HG03442 (cell line): Measurements from ENCODE around the gene CDYL.
A peak's percentile ranks its signal among the peaks of the same experiment; 100 is the strongest.

Source experiments
- ATAC-seq: cut with Tn5 transposase; IDR thresholded peaks from one replicate; pipeline ENCODE4 v1.9.1; 2021; ENCODE audit warnings: mild to moderate bottlenecking, moderate library complexity; ENCODE audit not compliant: unreplicated experiment

Gene CDYL

DNA sequence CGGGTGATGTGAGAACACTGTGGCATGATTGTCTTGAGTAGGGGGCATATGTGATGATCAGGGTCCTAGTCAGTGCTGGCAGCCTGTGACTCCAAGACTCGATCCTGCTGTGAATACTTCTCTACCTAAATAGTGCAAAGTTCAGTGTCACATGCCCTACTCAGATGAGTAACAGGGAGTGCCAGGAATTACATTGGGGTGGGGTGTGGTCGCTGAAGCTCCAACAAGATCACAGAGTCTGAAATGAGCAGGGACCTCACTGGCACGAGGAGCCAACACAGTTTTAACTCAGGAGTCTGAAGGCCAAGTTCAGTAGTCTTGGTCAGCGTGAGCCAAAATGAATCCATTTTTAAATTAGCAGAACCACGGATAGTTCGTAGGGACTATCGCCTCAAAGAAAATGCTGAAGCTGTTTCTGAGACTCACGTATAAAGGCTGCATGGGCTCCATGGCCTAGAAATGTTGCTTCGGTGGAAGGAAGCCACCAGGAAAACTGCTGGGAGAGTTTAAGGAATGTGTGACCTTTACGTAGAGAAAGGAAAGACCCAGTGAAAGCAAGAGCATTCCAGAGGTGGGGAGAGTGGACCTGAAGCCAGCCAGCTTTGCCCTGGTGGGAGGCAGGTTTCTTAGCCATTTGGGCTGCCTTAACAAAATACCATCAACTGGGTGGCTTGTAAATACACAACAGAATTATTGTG lies 155.5 kb downstream of the CDYL start:
- ATAC-seq = no peak

DNA sequence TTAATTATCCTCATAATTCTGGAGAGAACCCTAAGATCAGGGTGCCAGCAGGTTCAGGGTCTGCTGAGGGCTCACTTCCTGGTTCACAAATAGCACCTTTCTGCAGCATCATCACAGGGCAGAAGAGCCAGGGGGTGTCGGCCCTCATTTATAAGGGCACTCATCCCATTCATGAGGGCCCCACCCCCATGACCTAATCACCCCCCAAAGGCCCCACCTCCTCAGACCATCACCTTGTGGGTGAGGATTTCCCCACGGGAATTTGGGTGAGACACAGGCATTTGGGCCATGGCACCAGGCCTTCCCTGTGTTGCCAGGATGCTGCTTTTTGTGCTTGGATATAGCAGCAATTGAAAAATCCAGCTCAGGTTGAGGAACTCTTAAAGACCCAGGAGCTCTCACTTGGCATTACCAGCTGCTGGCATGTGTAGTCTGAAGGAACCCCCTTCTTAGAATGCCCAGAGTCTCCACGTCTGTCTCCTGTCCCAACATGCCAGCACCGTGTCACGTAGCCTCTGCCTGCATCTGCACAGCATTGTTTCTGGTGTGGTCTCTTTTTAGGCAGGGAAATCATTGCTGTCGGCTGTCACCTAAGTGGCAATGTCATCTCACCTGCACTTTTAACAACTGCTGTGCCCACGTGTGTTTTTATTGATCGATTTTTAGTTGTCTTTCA lies 156.2 kb downstream of the CDYL start:
- ATAC-seq = no peak

DNA sequence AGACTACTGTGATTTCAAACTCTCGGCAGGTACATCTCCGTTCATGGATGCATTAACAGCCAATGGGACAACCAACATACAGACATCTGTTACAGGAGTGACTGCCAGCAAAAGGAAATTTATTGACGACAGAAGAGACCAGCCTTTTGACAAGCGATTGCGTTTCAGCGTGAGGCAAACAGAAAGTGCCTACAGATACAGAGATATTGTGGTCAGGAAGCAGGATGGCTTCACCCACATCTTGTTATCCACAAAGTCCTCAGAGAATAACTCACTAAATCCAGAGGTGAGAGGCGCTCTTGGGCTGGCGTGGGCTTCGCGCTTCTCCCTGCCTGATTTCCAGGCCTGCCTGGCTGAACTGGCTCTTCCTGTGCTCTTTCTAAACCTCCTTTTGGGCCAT lies 159.3 kb downstream of the CDYL start:
- ATAC-seq = no peak

DNA sequence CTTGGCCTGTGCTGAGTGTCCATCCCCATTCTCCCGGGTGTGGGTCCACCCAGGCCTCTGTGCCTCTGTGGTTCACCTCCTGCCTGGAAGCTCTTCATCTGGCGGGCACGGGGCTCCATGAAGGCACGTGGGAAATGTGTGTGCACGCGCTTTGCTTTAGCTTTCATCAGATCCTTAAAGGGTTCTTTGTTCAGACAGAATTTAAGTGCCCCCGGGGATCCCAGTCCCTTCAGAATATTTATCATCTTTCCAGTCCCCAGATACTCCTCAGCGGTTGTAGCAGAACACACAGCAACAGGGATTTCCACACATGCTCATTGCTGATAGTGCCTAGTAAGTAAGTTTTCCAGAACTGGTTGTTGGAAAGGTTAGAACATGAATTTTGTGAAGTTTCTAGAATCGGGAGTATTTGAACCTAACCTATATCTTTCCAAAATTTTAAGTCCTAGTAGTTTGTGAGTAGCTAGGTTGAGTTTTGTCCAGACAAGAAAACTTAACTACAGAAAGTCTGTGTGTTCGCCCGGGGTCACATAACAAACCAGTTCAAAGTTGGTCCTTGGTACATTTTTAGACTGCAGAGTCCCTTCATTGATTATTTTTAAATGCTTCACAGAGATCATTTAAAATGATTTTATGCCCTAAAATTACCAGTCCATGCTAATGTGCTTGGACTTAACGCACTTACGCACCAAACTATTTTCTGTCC lies 159.9 kb downstream of the CDYL start:
- no peak for ATAC-seq

DNA sequence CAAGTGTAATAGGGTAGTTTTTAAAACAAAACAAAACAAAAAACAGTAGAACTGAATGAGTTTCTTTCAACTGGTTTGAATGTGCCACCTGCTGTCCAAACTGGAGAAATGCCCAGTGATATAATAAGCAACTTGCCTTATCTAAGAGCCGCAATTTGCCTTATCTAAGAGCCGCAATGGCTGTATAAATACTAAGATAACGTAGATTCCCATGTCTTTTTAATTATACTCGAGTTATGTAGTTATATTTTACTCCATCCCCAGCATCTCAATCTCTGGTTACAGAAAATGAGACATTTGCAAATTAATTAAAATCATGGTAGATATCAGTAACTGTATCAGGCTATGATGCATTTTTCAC lies 160.5 kb downstream of the CDYL start:
- ATAC-seq = no peak

DNA sequence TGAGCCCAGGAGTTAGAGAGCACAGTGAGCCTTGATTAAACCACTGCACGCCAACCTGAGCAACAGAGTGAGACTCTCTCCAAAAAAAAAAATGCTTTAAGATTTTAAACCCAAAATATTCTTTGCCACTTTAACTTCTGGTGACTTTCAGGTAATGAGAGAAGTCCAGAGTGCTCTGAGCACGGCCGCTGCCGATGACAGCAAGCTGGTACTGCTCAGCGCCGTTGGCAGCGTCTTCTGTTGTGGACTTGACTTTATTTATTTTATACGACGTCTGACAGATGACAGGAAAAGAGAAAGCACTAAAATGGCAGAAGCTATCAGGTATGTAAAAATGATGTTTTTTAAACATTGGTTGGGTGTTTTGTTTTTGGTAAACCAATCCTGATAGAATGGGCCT lies 161.2 kb downstream of the CDYL start:
- no peak for ATAC-seq

DNA sequence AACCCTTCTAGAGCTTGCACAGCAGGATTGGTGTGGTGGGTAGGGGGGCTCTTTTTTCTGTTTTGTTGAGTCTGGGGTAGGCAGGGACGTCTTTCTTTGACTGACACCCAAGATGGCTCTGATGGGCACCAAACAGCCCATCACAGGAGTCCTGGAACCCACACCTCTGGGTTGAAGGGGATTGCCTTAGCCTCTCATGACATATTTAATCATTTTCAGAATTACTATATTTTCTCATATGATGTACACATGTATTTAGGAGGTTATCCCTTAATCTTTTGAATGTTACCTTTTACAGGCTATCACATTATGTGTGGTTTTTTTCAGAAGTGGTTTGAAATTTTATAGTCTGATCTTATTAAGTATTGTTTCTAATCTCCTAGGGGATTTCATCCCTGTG lies 163.0 kb downstream of the CDYL start:
- no peak for ATAC-seq

DNA sequence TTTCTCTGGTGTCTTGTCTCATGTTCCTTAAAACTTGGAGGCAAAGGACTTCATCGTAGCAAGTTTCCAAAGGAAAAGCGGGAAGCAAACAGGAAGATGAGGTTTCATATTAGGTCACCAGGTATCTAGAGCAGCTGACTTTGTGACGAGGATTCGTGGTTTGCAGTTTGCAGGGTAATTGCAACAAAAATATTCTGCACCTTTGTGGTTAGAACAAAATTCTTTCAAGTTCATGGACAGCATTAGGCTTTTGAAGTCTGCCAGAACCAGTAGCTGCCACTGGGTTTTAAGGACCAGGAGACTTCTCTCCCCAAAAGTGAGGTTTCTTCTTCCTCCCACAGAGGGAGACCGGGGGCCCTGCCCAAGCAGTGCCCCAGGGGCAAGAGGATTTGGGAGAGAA lies 164.2 kb downstream of the CDYL start:
- ATAC-seq = no peak

DNA sequence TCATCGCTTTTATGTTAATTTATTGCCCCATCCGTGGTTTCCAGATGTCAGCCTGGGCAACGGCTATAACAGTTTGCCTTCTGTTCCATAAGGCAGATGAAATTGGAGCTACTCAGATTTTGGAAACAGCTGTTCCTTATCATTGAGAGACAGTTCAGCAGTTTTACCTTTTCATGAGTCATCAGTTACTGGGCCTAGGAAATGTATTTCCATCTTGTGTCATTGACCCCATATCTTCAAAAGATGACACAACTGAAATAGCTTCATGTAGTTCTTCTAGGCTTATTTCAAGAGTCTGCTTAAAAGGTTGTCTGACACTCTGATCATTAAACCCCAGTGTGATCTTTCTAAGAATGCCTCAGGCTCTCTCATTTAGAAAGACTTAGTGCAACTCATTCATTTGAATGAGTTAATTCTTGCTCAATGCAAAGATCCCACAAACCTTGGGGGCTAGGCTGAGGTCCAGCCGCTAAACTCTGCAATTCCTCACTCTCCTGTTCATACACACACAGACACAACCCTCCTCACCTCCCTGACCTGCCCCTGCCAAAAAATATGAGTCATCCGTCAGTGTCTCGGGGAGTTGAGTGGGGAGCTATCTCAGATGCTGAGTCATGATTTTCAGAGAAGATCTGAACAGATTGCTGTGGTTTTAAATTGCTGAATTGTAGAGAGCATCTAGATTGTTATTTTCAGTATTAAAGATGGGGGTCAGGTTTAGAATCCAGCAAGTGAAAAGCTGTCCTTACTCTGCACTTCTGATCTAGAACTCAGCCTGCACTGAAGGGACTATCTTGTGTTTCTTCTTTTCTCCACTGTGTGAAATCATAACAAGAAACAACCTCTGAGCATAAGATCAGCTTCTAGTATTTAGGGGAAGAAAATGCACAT lies 165.8 kb downstream of the CDYL start:
- ATAC-seq = peak; percentile 80

DNA sequence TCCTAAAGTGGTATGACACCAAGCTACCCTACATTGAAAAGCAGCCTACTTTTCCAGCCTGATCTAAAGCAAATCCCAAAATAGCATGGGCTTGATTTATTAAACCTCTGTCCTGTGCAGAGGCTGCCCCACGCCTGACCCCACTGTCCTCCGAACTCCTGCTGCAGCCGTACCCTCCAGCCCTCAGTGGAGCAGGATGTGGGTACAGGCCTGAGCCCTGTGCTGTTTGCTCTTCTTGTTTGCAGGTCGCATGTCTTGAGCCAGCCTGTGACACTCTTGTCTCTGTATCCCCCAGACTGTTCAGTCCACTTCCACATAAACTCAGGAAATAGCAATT lies 166.4 kb downstream of the CDYL start:
- ATAC-seq = no peak

DNA sequence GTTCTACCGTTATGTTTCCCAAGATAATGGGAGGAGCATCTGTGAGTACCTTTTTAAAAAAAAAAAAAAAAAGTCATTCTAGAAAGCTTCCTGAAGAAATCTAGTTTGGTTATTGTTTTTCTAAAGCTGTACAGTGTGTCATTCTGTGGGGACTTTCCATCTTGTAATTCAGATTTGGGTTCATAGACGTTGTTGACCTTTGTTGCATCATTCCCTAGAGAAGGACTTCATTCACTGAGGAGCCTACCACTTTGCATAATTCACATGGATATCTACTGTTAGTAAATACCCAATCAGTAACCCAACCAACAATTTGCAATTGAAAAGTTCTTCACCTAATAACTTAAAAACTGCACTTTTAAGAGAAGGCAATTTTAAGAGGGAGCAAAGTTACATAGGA lies 167.5 kb downstream of the CDYL start:
- ATAC-seq = no peak

DNA sequence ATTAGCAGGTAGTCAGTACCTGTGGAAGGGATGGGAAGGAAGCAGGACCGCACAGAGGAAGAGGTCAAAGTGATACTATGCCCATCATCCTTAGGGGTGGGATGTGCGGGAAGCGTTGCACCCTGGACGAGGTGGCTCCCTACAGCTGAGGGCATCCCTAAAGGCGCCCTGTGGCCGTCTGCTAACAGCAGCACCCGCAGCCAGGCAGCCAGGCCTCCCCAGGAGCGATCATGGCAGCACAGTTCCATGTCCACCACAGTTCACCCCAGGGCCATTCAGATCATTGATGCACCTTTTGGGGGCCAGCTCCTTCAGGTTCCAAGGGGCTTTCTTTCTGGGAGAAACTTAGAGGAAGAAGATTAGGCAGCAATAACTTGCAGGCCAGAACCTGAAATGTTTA lies 168.1 kb downstream of the CDYL start:
- ATAC-seq = no peak

DNA sequence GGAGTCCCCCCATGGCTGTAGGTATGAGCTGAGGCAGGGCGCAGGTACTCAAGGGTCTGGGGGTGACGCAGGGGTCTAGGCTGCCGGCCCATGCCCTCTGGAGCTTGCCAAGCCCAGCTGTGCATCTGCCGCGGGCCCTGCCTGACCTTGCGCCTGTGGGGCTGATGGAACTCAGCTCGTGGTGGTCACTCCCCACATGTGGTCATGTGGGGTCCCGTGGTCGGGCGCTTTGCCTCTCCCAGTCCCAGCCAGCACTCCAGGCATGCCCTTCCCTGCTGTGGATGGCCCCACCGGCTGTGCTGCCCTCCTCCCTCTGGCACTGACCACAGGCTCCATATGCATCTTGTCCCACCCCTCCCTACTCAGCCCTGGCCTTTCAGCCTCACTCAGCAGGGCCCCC lies 170.3 kb downstream of the CDYL start:
- ATAC-seq = no peak

DNA sequence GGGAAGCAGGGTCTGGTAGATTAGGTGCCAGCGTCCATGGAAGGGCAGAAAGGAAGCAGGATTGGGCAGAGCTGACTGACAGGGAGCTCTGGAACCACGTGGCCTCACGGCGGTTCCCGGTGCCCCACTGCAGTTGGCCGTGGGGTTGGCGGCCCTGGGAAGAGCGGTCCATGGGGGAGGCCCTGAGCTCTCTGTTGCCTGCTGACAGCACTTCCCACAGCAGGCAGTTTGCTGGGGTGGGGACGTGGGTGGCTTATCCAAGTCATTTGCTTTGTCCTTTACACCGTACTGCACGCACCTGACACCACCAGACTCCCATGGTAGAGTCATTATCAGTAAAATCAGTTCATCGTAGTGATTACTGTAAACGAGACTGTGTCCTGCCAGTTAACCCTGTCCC lies 171.5 kb downstream of the CDYL start:
- no peak for ATAC-seq

DNA sequence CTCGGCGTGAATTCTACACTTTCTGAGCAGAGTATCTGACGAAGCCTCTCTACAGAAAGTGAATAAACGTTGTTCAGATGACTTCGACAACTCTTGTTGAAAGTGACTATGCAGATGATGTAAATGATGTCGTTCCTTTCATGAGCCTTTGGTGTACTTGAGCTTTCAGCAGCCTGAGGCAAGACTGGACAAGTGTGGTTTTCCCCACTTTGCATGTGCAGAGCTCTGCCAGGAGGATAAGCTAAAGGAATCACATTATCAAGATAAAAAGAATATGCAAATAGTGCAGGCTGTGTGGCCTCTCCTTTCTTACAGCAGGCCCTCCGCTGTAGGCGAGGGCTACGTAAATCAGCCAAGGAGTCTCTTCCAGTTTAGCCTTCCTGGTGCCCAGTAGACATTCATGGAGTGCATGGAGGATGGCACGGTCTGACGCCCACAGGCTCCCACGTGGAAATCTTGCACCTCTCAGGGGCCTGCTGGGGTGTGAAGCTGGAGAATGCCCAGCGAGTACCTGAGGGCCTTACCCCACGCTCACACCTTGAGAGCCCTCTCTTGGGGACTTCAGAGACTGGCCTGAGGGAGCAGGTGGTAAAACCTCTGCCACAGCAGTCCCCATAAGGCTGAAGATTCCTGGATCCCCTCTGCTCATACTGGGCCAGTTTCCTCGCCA lies 172.7 kb downstream of the CDYL start:
- no peak for ATAC-seq

DNA sequence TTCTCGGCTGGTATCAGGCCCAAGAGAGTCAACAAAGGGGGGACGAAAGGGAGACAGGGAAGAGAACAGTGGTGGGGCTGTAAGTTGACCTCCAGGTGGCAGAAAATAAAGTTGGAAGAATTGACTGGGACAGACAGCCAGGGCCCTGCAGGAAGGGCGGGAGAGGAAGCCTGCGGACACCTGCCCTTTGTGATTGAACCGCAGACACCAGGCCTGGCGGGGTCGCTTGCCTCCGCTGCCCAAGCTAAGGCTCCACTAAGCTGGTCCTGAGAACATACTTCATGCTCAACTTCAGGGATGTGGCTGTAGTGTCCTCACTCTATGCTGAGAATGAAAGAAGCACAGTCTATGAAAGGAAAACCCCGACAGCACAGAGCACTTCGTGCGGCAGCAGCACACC lies 173.9 kb downstream of the CDYL start:
- no peak for ATAC-seq

DNA sequence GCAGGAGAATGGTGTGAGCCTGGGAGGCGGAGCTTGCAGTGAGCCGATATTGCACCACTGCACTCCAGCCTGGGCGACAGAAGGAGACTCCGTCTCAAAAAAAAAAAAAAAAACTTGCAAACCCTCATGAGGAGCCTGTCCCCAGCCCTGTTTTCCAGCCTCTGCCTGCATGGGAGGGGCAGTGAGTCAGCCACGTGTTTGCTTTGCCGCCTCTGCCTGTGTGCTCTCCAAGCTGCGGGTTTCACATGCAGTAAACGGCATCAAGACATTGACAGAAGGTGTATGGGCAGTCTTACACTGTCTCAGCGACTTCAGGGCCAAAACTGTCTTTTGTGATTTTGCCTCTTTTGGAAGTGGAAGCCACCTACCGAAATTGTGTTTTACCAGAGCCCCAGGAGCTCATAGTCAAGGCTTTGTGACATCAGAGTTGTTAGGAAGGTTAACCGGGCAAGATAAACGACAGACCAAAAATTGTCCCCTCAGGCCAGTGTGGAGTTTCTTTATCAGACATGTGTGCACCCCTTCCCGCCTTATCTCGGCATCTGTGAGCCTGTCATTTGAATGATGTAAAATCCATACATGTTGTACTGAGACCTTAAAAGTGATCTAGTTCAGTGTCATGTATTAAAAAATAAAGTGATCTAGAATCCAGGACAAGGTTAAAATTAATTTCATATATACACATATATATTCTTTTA lies 174.8 kb downstream of the CDYL start:
- ATAC-seq = no peak

DNA sequence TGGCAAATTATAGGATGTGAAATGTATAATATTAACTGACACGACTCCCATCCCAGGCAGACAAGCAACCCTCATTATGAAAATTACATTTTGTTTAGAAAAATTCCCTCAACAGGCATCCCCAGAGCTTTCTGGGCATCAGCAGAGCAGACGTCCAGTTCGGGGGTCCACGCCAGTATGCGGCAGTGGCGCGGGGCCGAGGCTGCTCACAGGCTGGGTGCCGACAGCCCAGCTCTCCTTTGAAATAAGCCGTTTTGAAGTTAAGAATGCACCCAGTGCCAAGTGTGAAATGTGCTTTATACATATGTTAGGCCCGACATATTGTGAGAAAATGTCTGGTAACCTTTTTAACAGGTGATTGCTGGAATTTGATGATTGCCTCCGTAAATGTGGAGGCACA lies 177.2 kb downstream of the CDYL start:
- ATAC-seq = no peak

DNA sequence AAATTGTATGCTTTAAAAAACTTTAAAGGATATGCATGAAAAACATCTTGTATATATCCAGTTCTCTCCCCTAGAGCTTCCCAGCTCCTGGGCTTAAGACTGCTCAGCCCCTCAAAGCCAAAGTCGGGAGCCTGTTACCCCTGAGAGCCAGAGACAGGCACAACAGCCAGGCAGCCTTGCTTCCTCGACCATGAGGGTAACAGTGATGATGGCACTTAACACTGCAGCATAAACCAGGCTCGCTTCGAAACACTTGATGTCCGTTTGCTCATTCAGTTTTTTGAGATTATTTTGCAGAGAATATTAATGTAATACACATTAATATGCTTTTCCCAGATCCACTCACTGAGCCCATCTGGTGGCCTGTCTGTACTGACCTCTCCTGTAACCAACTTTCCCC lies 180.4 kb downstream of the CDYL start:
- no peak for ATAC-seq

DNA sequence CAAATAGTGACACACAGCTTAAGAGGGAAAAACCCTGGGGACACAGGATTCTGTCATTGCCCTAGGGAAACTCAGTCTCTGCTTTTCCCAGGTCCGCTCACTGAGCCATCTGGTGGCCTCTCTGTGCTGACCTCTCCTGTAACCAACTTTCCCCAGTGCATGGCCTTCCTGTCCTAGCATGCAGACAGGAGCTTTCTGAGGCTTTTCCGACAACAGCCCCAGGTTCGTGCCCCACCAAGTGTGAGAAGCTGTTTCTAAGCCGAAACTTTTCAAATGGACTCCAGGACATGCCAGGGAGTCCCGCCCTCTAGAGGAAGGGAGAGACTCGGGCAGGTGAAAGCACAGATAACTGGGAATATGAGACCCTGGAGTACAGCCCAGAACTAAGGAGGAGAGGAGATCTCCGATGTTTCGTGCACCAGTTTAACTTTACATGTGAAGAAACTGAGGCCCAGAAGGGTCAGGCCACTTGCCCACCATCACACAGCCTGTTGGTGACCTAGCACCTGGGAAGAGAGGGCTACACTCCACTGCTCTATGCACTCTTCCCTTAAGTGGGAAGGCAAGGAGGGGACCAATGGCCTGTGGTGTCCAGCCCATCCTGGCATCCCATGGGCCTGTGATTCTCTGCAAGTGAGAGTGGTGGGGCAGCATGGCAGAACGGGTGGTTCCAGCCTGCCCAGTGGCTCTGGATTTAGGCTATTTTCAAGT lies 181.5 kb downstream of the CDYL start:
- no peak for ATAC-seq
